RWPE1 (cell line): Measurements from ENCODE around the gene UBL4A.

ENCODE experiments used
- CTCF ChIA-PET: fragments of 350-600 bp; sonication (Branson Sonifier 250); formaldehyde crosslinking; extraction: SDS; loops from one replicate; lab custom pipeline; 2021; lab: Yijun Ruan, JAX
- POLR2A ChIA-PET: fragments of 400-600 bp; formaldehyde crosslinking; extraction: SDS; loops from one replicate; lab custom pipeline; 2020; ENCODE audit warnings: antibody characterized with exemption; ENCODE audit not compliant: low non-redundant PET; lab: Yijun Ruan, JAX
- DNase-seq: peaks from one replicate; pipeline ENCODE4 v3.0.0; 2012; ENCODE audit warnings: low spot score
- H3K27ac ChIP-seq: fragments of 450-650 bp; 2 replicates; pipeline ENCODE4 v1.5.1; 2017
- TF ChIP-seq, protein P1 (sequence below): fragments of 450-650 bp; conservative IDR thresholded peaks from 2 replicates; pipeline ENCODE4 v1.5.1; 2017; ENCODE audit warnings: low read depth, mild to moderate bottlenecking

UBL4A gene

DNA sequence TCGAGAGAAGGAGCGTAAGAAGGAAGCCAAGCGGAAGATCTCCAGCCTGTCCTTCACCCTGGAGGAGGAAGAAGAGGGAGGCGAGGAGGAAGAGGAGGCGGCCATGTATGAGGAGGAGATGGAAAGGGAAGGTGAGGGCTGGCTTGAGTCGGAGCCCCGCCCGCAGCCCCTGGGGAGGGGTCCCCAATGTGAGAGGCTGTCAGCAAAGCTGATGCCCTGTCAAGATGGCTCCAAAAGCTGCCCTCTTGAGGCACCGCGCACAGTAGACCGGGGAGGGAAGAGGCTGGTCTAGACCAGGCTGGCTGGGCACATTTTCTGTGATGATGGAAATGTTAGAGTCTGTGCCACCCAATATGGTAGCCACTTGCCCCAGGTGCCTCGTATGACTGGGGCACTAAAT lies 40.0 kb downstream of the UBL4A start:
- H3K27ac ChIP-seq, result peak overlapping the region; percentile 85; the same call in 1 of the 2 replicates
- ChIA-PET CTCF (interaction anchor here (0.7 kb wide), 1 partner anchor 44 kb away, joined by 4 read pairs; no protein-coding TSS in a partner anchor), POLR2A (no interaction called here)
- TF ChIP-seq, protein P1, sequence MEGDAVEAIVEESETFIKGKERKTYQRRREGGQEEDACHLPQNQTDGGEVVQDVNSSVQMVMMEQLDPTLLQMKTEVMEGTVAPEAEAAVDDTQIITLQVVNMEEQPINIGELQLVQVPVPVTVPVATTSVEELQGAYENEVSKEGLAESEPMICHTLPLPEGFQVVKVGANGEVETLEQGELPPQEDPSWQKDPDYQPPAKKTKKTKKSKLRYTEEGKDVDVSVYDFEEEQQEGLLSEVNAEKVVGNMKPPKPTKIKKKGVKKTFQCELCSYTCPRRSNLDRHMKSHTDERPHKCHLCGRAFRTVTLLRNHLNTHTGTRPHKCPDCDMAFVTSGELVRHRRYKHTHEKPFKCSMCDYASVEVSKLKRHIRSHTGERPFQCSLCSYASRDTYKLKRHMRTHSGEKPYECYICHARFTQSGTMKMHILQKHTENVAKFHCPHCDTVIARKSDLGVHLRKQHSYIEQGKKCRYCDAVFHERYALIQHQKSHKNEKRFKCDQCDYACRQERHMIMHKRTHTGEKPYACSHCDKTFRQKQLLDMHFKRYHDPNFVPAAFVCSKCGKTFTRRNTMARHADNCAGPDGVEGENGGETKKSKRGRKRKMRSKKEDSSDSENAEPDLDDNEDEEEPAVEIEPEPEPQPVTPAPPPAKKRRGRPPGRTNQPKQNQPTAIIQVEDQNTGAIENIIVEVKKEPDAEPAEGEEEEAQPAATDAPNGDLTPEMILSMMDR, result no peak
- DNase-seq, result no peak

DNA sequence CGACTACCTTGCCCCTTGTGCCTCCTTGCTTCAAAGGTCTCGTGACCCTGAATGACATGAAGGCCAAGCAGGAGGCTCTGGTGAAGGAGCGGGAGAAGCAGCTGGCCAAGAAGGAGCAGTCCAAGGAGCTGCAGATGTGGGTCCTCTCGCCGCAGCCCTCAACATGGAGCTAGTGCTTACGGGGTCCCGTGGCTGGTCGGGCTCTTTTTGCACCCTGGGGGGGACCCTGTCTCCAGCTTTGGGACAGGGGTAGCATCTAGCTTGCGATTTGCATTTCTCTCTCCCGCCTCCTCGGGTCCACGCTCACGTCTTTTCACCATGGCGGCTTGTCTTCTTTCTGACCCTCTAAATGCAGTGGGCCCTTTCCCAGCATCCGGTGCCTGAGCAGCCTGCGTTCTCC lies 40.6 kb downstream of the UBL4A start:
- DNase-seq, result no peak
- H3K27ac ChIP-seq, result peak overlapping the region; percentile 85; the same call in 1 of the 2 replicates
- POLR2A ChIA-PET, result no interaction called here
- TF ChIP-seq, protein P1, result no peak
- CTCF ChIA-PET, result interaction anchor here (0.7 kb wide), 1 partner anchor 43 kb away, joined by 4 read pairs; no protein-coding TSS in a partner anchor

DNA sequence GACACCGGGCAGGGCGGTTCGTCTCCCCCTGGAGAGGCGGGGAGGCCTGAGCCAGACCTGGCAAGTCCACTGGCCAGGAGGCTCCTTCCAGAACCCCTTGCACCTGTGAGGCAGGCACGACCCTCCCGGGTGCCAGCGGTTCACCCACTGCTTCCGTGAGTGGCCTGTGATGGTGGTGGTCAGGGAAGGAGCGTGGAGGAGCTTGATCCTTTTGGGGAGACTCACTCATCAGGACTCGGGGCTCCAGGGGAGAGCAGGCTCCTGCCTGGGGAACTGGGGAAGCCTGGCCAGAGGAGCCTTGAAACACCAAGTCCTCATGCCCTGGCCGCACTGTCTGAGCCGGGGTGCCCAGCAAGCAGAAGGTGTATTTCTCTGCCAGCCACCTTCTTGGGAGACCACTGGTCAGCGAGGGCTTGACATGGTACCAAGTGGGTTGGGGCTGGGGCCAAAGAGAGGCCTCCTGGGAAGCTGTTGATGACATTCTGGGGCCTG lies 41.6 kb downstream of the UBL4A start:
- TF ChIP-seq, protein P1, result no peak
- ChIA-PET CTCF (interaction anchor here (0.6 kb wide), 1 partner anchor 417 kb away, joined by 4 read pairs; no protein-coding TSS in a partner anchor), POLR2A (no interaction called here)
- DNase-seq, result no peak
- peak overlapping the region; percentile 85 for H3K27ac ChIP-seq

DNA sequence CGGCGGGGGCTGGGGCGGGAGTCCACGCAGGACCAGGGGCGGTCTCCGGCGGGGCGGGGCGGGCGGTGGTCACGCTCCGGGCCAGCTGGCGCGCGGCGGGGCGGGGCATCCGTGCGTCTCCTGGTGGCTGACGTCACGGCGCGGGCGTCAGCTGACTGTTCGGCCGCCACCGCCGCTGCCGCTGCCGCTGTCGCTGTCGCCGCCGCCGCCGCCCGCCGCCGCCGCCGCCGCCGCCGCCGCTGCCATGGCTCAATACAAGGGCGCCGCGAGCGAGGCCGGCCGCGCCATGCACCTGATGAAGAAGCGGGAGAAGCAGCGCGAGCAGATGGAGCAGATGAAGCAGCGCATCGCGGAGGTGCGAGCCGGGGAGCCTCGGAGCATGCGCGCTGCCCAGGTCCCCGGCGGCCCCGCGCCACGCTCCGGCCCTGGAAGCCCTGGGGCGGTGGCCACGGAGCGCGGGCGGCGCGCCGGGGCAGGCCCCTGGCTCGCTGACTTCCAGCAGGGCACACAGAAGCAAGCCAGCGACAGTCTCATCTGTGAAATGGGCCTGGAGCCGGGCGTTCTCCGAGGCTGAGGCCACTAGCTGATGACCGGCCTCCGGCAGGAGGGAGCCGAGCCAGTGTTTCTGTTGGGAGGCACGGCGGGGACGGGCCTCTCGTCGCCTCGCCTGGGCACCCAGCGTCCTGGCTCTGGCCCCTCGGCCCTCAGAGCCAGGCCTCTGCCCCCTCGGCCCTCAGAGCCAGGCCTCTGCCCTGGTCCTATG lies 42.2 kb downstream of the UBL4A start, which contains the start of gene FAM50A:
TSS of gene FAM50A (plus strand) at position 150 of the 763 bp plus-strand sequence. CDS start at position 245, 95 bp downstream.
- DNase-seq, result no peak
- TF ChIP-seq, protein P1, result no peak
- H3K27ac ChIP-seq, result peak within 1 kb of the TSS; percentile 85
- CTCF ChIA-PET, result no interaction called here
- POLR2A ChIA-PET, result no interaction called here

DNA sequence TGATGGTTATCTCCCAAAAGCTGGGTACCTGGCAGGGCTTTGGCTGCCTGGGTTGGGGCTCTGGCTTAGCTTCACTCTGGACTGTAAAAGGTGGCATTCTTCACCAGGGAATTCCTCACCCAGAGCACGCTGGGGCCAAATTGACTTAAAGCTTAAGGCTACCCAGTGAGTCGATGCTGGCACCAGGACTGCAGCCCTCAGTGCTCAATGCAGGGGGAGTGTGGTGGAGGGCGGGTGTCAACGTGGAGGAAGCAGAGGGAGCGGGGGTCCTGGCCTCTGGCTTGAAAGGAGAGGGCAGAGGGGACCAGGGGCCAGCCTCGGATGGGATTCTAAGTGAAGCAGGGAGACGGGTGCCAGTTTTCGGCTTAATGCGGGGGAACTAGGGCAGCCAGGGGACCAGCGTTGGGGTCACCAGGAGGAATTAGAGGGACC lies 42.9 kb downstream of the UBL4A start:
- POLR2A ChIA-PET, result no interaction called here
- DNase-seq, result no peak
- CTCF ChIA-PET, result interaction anchor here (0.7 kb wide), 1 partner anchor 92 kb away, joined by 6 read pairs; no protein-coding TSS in a partner anchor
- H3K27ac ChIP-seq, result peak overlapping the region; percentile 85
- TF ChIP-seq, protein P1, result no peak

DNA sequence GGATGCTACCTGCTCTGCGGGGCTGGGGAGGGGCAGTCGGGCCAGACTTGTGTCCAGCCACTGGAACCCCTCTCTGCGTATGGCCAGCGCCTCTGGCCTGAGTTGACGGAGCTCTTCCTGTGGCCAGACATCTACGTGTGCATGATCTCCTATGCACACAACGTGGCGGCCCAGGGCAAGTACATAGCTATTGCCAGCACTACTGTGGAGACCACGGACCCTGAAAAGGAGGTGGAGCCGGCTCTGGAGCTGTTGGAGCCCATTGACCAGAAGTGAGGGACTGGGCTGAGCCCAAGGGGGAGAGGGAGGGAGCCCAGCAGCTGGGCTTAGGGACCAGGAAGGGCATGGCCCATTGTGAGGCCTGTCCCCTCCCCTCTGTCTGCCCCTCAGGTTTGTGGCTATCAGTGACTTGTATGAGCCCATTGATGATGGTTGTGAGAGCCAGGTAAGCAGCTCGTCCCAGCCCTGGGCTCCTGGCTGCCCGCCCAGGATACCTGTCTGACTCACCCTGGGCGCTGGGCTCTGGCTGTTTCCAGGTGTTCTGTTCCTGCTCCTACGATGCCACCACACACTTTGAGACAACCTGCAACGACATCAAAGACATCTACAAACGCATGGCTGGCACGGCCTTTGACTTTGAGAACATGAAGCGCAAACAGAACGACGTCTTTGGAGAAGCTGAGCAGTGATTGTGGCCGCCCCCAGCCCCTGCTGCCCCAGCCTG lies 44.3 kb downstream of the UBL4A start:
- CTCF ChIA-PET, result no interaction called here
- TF ChIP-seq, protein P1, result no peak
- POLR2A ChIA-PET, result interaction anchor here (0.6 to 0.7 kb wide), 2 partner anchors 42 to 46 kb away, joined by 3 read pairs; no protein-coding TSS in a partner anchor
- H3K27ac ChIP-seq, result peak overlapping the region; percentile 85
- DNase-seq, result peak; percentile 72
